Ishikawa (cell line): ENCODE measurements around the gene NRDC.

Experiments
- CEBPB ChIP-seq: IDR thresholded peaks from 2 replicates; pipeline ENCODE4 v1.6.1; 2012
- CREB1 ChIP-seq: IDR thresholded peaks from 2 replicates; pipeline ENCODE4 v1.6.1; 2012; ENCODE audit warnings: low read depth
- EGR1 ChIP-seq: IDR thresholded peaks from 2 replicates; pipeline ENCODE4 v1.6.1; 2012
- EP300 ChIP-seq: IDR thresholded peaks from 2 replicates; pipeline ENCODE4 v1.6.1; 2012; ENCODE audit warnings: borderline replicate concordance
- FOXM1 ChIP-seq: IDR thresholded peaks from 2 replicates; pipeline ENCODE4 v1.6.1; 2012; ENCODE audit warnings: low read depth, borderline replicate concordance
- NFIC ChIP-seq: IDR thresholded peaks from 2 replicates; pipeline ENCODE4 v1.6.1; 2012
- RAD21 ChIP-seq: IDR thresholded peaks from 2 replicates; pipeline ENCODE4 v1.6.1; 2012; ENCODE audit warnings: low read depth
- REST ChIP-seq: IDR thresholded peaks from 2 replicates; pipeline ENCODE4 v1.6.1; 2012; ENCODE audit warnings: low read depth, mild to moderate bottlenecking
- TAF1 ChIP-seq: IDR thresholded peaks from 2 replicates; pipeline ENCODE4 v1.6.1; 2012; ENCODE audit warnings: low read depth, mild to moderate bottlenecking
- TCF12 ChIP-seq: IDR thresholded peaks from 2 replicates; pipeline ENCODE4 v1.6.1; 2012; ENCODE audit warnings: low read depth
- TEAD4 ChIP-seq: IDR thresholded peaks from 2 replicates; pipeline ENCODE4 v1.6.1; 2012
- USF1 ChIP-seq: IDR thresholded peaks from 2 replicates; pipeline ENCODE4 v1.6.1; 2012
- YY1 ChIP-seq: IDR thresholded peaks from 2 replicates; pipeline ENCODE4 v1.6.1; 2012; ENCODE audit warnings: low read depth
- ZBTB7A ChIP-seq: IDR thresholded peaks from 2 replicates; pipeline ENCODE4 v1.6.1; 2012; ENCODE audit warnings: low read depth
- TF ChIP-seq, protein P1 (sequence below): IDR thresholded peaks from 2 replicates; pipeline ENCODE4 v1.6.1; 2012

NRDC gene

GRCh38 chr1:51837243-51837642 lies 41.3 kb downstream of the NRDC start:
- TF ChIP-seq, protein P1, sequence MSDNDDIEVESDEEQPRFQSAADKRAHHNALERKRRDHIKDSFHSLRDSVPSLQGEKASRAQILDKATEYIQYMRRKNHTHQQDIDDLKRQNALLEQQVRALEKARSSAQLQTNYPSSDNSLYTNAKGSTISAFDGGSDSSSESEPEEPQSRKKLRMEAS = no peak
- TF ChIP-seq TAF1 = no peak
- TF ChIP-seq REST = no peak
- TF ChIP-seq YY1 = no peak
- TF ChIP-seq EGR1 = no peak
- no peak for TF ChIP-seq ZBTB7A

DNA sequence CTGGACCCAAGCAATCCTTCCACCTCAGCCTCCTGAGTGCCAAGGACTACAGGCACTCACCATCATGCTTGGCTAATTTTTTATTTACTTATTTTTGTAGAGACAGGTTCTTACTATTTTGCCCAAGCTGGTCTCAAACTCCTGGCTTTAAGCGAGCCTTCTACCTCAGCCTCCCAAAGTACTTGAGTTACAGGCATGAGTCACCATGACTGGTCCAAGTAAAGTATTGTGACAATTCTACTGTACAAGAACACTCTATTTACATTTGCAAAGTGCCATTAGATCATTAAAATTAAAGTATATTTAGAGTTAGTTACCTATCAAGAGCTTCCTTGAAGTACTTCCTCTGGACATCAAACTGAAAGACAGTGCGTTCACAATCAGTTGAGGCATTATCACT lies 44.8 kb downstream of the NRDC start:
- TF ChIP-seq TCF12 = no peak
- TF ChIP-seq USF1 = no peak
- TF ChIP-seq EGR1 = no peak
- no peak for TF ChIP-seq NFIC
- no peak for TF ChIP-seq EP300
- TF ChIP-seq REST = no peak
- TF ChIP-seq FOXM1 = no peak
- TF ChIP-seq CEBPB = no peak
- TF ChIP-seq TEAD4 = no peak
- TF ChIP-seq CREB1 = no peak
- TF ChIP-seq YY1 = no peak
- TF ChIP-seq ZBTB7A = no peak
- TF ChIP-seq, protein P1 = no peak
- TF ChIP-seq RAD21 = no peak
- no peak for TF ChIP-seq TAF1

DNA sequence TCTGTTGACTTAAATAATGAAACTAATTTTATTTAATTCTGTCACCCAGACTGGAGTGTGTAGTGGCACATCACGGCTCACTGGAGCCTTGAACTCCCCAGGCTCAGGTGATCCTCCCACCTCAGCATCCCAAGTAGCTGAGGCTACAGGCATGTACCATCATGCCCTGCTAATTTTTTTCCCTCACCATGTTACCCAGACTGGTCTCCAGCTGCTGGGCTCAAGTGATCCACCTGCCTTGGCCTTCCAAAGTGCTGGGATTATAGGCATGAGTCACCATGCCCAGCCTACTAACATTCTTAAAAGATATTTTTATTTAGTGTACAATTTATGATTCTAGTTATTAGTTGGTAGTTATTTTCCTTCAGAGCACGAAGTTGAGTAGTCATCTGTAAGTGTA lies 49.5 kb downstream of the NRDC start:
- no peak for TF ChIP-seq CREB1

DNA sequence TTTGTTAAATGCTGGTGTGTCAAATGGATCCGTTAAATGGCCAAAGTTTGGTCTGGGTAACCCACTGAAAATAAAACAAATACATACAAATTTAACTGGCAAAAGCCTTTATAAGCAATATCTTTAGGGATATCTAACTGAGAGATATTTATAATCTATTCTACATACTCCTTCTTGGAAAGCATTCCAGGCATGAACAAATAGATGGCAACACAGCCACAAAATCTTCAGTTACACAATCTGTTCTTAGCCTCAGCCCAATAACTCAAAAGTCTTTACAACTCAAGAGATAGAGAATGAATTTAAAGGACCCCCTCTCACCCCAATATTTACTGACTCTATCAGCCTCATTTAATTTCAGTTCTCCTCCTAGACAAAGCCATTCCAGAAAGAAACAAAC lies 58.7 kb downstream of the NRDC start:
- TF ChIP-seq YY1 = no peak
- no peak for TF ChIP-seq FOXM1
- no peak for TF ChIP-seq EGR1
- TF ChIP-seq USF1 = no peak
- no peak for TF ChIP-seq EP300
- TF ChIP-seq TEAD4 = no peak

DNA sequence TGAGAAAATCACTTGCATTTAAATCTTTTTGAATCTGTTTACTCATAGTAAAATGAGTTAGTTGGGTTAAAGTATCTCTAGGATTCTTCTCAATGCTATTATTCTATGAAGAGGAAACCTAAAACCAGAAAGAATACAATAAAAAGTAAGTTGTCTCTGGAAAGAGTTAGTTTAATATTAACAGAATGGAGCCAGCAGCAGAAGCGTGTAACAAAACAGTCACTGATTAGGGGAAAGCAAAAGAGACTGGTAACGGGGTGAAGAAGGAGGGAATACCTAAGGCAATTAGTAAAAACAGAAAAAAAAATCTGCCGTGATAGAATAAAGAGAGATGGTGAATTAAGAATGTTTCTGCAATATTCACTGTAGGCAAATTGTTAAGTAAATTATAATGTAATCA lies 60.0 kb downstream of the NRDC start:
- TF ChIP-seq, protein P1 = no peak
- no peak for TF ChIP-seq USF1
- TF ChIP-seq EGR1 = no peak
- no peak for TF ChIP-seq EP300
- TF ChIP-seq ZBTB7A = no peak
- no peak for TF ChIP-seq FOXM1
- TF ChIP-seq RAD21 = no peak
- no peak for TF ChIP-seq TEAD4
- TF ChIP-seq YY1 = no peak
- no peak for TF ChIP-seq NFIC
- TF ChIP-seq CREB1 = no peak
- no peak for TF ChIP-seq TCF12
- no peak for TF ChIP-seq REST
- no peak for TF ChIP-seq TAF1
- no peak for TF ChIP-seq CEBPB
